Activated T-helper 1 cell treated with anti-CD3 and anti-CD28 coated beads, Interleukin-12 subunit alpha, Interleukin-12 subunit beta, Interleukin-2, Interleukin-4 antibody, amounts not matched to agents 30 ng/mL and 10 ng/mL and 1 ng/mL, durations not matched to agents 14 hours and 24 hours and 36 hours (primary cell): Measurements from ENCODE around the gene CD164L2. TPM values are rescaled to one million over a fixed set of nuclear protein-coding genes. Genes with fewer than 3 reads are reported as not detected.

ENCODE experiments used
- DNase-seq: peaks from one replicate; pipeline ENCODE4 v3.0.0; 2021; ENCODE audit warnings: low spot score
- H3K27ac Mint-ChIP-seq: one replicate; pipeline ENCODE4 v1.8.0; 2021; ENCODE audit warnings: mild to moderate bottlenecking, mixed read lengths
- H3K27me3 Mint-ChIP-seq: one replicate; pipeline ENCODE4 v1.8.0; 2022; ENCODE audit warnings: mild to moderate bottlenecking, moderate library complexity, mixed read lengths; ENCODE audit not compliant: insufficient read depth
- H3K36me3 Mint-ChIP-seq: one replicate; pipeline ENCODE4 v1.8.0; 2021; ENCODE audit warnings: low read depth, mixed read lengths
- H3K4me1 Mint-ChIP-seq: one replicate; pipeline ENCODE4 v1.8.0; 2021; ENCODE audit warnings: low read depth, mixed read lengths
- H3K4me3 Mint-ChIP-seq: one replicate; pipeline ENCODE4 v1.8.0; 2021; ENCODE audit warnings: mild to moderate bottlenecking, moderate library complexity, mixed read lengths
- H3K9me3 Mint-ChIP-seq: one replicate; pipeline ENCODE4 v1.8.0; 2021; ENCODE audit warnings: mixed read lengths
- intact Hi-C: fragments of 100-400 bp; cut with micrococcal nuclease; formaldehyde crosslinking; loops from one replicate; pipeline ENCODE4 v1.15.1; 2024
- total RNA-seq: library from RNA; stranded (reverse); gene quantifications from 2 replicates; pipeline ENCODE4 v1.2.3, GENCODE V29; 2022

CD164L2 gene
- total RNA-seq, 1 donor from 2014 or later = not detected

GRCh38 chr1:27353629-27354028, 29.5 kb downstream of the CD164L2 start:
- peaks cover 5% of the 10 kb centered on the region for H3K4me1 Mint-ChIP-seq
- H3K9me3 Mint-ChIP-seq = no peaks in the 10 kb centered on the region
- H3K36me3 Mint-ChIP-seq = peaks cover 3% of the 10 kb centered on the region
- no peak overlapping the region for H3K27ac Mint-ChIP-seq
- DNase-seq = no peak
- intact Hi-C loops = no loop called here
- H3K27me3 Mint-ChIP-seq = no peaks in the 10 kb centered on the region
- no peak overlapping the region for H3K4me3 Mint-ChIP-seq

DNA sequence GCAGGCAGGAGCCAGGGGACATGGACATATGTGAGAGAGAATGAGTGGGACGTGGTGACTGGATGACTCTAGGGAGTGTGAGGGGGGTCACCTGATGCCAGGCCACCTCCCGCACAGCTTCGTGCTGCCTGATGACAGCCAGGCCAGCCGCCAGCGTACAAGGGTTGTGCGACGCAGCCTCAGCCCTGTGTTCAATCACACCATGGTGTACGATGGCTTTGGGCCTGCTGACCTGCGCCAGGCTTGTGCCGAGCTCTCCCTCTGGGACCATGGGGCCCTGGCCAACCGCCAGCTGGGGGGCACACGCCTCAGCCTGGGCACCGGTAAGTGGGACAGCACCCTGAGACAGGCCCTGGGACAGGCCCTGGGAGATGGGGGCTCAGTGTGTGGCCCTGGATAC, 30.0 kb downstream of the CD164L2 start:
- Mint-ChIP-seq H3K9me3 (no peaks in the 10 kb centered on the region), H3K4me1 (peaks cover 5% of the 10 kb centered on the region), H3K27me3 (no peaks in the 10 kb centered on the region), H3K27ac (no peak overlapping the region), H3K36me3 (peaks cover 3% of the 10 kb centered on the region), H3K4me3 (no peak overlapping the region)
- intact Hi-C loops = no loop called here
- no peak for DNase-seq

- H3K27ac Mint-ChIP-seq = no peak overlapping the region
- DNase-seq = no peak
- no peaks in the 10 kb centered on the region for H3K9me3 Mint-ChIP-seq
- intact Hi-C loops = no loop called here
- peaks cover 5% of the 10 kb centered on the region for H3K4me1 Mint-ChIP-seq
- no peaks in the 10 kb centered on the region for H3K27me3 Mint-ChIP-seq
- peaks cover 11% of the 10 kb centered on the region for H3K36me3 Mint-ChIP-seq
- H3K4me3 Mint-ChIP-seq = no peak overlapping the region
Observed at GRCh38 chr1:27351541-27352107, 31.5 kb downstream of the CD164L2 start.

DNA sequence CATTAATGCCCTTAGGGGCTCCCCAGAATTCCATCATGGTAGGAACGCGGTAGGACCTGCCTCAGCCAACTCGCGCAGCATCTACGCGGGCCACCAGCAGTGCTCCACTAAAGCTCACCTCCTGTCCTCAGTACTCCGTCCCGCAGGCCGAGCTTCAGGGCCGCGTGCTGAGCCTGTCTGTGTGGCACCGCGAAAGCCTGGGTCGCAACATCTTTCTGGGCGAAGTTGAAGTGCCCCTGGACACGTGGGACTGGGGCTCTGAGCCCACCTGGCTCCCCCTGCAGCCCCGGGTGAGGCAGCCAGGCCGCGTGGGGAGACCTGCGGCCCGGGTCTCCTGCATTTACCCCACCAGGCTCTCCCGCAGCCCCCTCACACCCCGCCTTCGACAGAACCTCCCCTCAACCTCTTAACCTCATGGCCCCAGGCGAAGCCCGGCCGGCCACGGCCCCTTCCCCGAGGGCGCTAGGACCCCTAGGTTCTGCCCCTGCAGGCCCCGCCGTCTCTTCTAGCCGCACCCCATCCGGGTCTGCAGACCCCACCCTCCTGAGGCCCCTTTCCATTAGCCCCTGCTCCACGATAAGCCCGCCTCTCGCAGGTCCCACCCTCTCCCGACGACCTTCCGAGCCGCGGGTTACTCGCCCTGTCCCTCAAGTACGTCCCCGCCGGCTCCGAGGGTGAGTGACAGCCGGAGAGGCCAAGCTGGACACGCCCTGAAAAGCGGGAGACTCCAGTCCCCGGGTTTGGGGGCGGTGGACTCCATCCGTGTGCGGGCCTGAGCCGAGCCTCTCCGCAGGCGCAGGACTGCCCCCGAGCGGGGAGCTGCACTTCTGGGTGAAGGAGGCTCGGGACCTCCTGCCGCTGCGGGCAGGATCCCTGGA, 32.2 kb downstream of the CD164L2 start:
- intact Hi-C loops = no loop called here
- Mint-ChIP-seq H3K9me3 (no peaks in the 10 kb centered on the region), H3K4me1 (peaks cover 10% of the 10 kb centered on the region), H3K4me3 (no peak overlapping the region), H3K27me3 (no peaks in the 10 kb centered on the region), H3K36me3 (peaks cover 15% of the 10 kb centered on the region), H3K27ac (no peak overlapping the region)
- DNase-seq = no peak

- intact Hi-C loops = no loop called here
- no peak for DNase-seq
- no peaks in the 10 kb centered on the region for H3K27me3 Mint-ChIP-seq
Observed at GRCh38 chr1:27349784-27350662, 33.1 kb downstream of the CD164L2 start.

DNA sequence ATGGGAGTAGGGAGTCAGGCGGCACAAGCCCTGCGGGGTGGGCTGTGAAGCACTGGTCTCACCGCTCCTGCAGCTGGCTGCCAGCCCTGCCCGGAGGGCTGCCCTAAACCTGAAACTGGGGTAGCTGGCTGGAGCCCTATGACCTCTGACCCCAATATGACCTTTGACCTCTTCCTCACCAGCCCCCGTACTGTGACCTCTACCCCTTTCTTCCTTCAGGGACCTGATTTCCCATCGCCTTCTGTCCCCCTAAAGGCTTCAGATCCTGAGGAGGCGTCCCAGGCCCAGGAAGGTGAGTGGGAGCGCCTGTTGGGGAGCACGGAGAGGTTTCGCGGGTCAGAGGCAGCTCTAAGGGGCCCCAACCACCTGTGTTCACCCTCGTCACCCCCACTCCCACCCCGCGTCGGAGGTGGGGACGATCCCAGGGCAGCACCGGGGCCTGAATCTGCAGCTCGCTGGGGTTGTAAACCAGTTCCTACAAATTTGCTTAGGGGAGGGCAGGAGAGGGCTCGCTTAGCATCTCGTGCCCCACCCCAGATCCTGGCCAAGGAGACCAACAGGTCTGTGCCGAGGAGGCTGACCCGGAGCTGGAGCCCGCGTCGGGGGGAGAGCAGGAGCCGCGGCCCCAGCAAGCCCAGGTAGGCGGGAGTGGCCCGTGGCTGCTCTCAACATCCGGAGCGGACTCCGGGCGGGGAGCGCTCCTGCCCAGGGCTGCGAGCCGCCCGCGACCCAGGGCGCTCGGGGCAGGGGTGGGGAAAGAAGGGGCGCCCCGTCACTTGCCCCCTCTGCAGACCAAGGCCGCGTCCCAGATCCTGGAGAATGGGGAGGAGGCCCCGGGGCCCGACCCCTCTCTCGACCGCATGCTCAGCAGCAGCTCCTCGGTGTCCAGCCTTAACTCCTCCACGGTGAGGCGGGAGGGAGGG, 34.0 kb downstream of the CD164L2 start:
- Mint-ChIP-seq H3K27ac (no peak overlapping the region), H3K9me3 (no peaks in the 10 kb centered on the region), H3K36me3 (peaks cover 19% of the 10 kb centered on the region), H3K4me3 (no peak overlapping the region), H3K4me1 (peaks cover 5% of the 10 kb centered on the region), H3K27me3 (no peaks in the 10 kb centered on the region)
- intact Hi-C loops = no loop called here
- DNase-seq = no peak

More at GRCh38 chr1:27349784-27350662, 33.1 kb downstream of the CD164L2 start:
- H3K4me3 Mint-ChIP-seq = no peak overlapping the region
- H3K9me3 Mint-ChIP-seq = no peaks in the 10 kb centered on the region
- peaks cover 19% of the 10 kb centered on the region for H3K36me3 Mint-ChIP-seq
- H3K27ac Mint-ChIP-seq = no peak overlapping the region
- peaks cover 4% of the 10 kb centered on the region for H3K4me1 Mint-ChIP-seq

GRCh38 chr1:27346991-27347624, 36.0 kb downstream of the CD164L2 start:
- intact Hi-C loops = no loop called here
- no peak for DNase-seq
- H3K27ac Mint-ChIP-seq = no peak overlapping the region
- H3K9me3 Mint-ChIP-seq = no peaks in the 10 kb centered on the region
- H3K36me3 Mint-ChIP-seq = peaks cover 22% of the 10 kb centered on the region
- H3K27me3 Mint-ChIP-seq = no peaks in the 10 kb centered on the region
- no peak overlapping the region for H3K4me3 Mint-ChIP-seq
- H3K4me1 Mint-ChIP-seq = peaks cover 25% of the 10 kb centered on the region

DNA sequence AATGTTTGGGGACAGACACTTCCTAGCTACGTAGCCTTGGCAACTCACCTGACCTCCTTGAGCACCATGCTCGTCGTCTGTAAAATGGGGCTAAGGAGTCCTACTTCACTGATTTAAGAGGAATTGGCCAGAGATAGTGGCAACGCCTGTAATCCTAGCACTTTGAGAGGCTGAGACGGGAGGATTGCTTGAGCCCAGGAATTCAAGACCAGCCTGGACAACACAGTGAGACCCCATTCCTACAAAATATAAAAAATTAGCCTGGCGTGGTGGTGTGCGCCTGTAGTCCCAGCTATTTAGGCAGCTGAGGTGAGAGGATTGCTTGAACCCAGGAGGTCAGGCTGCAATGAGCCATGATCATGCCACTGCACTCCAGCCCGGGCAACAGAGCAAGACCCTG, 36.8 kb downstream of the CD164L2 start:
- intact Hi-C loops = no loop called here
- Mint-ChIP-seq H3K27ac (peak overlapping the region; percentile 1), H3K9me3 (no peaks in the 10 kb centered on the region), H3K36me3 (peaks cover 19% of the 10 kb centered on the region), H3K27me3 (no peaks in the 10 kb centered on the region), H3K4me3 (no peak overlapping the region), H3K4me1 (peaks cover 32% of the 10 kb centered on the region)
- DNase-seq = no peak

DNA sequence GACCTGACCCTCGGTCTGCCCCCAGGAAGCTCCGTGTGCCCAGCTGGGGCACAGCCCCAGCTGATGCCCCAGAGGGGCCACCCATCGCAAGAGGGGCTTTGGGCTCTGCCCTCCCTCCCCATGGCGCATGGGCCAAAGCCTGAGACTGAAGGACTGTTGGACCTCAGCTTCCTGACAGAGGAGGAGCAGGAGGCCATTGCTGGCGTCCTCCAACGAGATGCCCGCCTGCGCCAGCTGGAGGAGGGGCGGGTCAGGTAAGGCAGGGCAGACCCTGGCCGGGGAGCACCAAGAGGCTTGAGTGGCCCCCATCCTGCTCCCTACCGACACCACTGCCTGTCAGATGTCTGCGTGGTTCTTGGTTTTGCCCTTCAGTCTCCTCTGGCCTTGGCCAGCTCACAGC, 37.9 kb downstream of the CD164L2 start:
- no peaks in the 10 kb centered on the region for H3K27me3 Mint-ChIP-seq
- no peak overlapping the region for H3K27ac Mint-ChIP-seq
- H3K4me1 Mint-ChIP-seq = peaks cover 43% of the 10 kb centered on the region
- no peaks in the 10 kb centered on the region for H3K9me3 Mint-ChIP-seq
- intact Hi-C loops = no loop called here
- H3K36me3 Mint-ChIP-seq = peaks cover 19% of the 10 kb centered on the region
- H3K4me3 Mint-ChIP-seq = no peak overlapping the region
- no peak for DNase-seq

DNA sequence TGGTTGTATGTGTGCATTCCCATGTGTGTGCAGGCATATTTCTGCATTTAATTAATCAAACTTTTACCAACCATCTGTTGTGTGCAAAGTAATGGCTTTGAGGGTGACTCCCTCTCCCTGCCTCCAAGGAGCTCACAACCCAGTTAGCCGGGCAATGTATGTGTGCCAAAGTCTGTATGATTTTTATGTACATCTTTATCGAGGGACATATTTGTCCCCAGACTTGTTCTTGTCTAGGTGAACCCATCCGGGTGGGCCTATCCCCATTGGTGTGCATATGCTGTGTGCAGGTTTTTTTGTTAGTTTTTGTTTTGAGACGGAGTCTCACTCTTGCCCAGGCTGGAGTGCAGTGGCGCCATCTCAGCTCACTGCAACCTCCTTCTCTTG, 39.5 kb downstream of the CD164L2 start:
- H3K27ac Mint-ChIP-seq = peak overlapping the region; percentile 99
- no peak for DNase-seq
- H3K4me1 Mint-ChIP-seq = peaks cover 59% of the 10 kb centered on the region
- no peaks in the 10 kb centered on the region for H3K9me3 Mint-ChIP-seq
- intact Hi-C loops = loop anchor here (5.0 kb wide), 1 partner anchor 1209 kb away; the partner anchor contains the start of gene TRNAU1AP
- H3K4me3 Mint-ChIP-seq = peak overlapping the region; percentile 93
- peaks cover 28% of the 10 kb centered on the region for H3K36me3 Mint-ChIP-seq
- H3K27me3 Mint-ChIP-seq = no peaks in the 10 kb centered on the region

DNA sequence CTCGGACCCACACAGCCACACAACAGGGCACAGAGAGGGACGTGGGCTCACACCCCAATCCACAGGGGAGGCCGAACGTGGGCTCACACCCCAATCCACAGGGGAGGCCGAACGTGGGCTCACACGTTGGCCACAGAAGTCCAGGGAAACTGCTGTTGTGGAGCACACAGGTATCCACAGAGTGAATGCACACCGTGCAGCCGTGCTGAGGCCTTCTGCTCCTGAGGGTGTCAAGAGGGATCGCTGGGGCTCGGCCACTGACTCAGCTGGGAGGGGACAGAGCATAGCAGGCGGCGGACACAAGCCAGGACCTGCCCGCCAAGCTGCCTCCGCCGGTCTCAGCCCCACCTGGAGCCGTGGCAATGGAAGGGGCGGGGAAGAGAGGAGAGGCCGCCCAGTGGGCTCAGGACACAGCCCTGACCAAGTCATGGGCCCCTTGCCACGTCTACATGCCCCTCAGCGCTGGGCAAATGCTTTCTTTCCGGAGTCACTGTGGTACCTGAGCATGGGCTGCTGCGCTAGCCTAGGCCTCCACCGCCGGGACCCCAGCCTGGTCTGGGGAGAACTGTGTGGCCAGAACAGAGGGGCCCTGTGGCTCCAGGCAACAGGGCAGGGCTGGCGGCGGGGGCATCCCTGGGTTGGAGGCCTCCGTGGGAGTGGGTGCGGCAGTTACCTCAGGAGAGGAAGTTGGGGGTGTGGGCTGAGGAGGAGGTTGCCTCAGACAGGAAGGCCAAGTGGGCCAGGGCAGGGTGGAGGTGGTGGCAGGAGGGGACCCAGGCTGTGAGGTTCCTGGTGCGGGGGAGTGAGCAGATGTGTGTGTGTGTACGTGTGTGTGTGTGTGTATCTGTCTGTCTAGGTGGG, 40.1 kb downstream of the CD164L2 start:
- peak; percentile 72 for DNase-seq
- Mint-ChIP-seq H3K9me3 (no peaks in the 10 kb centered on the region), H3K27me3 (no peaks in the 10 kb centered on the region), H3K36me3 (peaks cover 26% of the 10 kb centered on the region), H3K27ac (peak overlapping the region; percentile 99), H3K4me3 (peak overlapping the region; percentile 93), H3K4me1 (peaks cover 59% of the 10 kb centered on the region)
- intact Hi-C loops = loop anchor here (1.0 to 5.0 kb wide), 2 partner anchors 14 to 1209 kb away; partner anchors contain the start of gene TRNAU1AP
